HG03520 (cell line): Measurements from ENCODE around the gene CDC37.

ENCODE experiments used
- ATAC-seq: cut with Tn5 transposase; IDR thresholded peaks from one replicate; pipeline ENCODE4 v1.9.1; 2021; ENCODE audit warnings: mild to moderate bottlenecking, moderate library complexity; ENCODE audit not compliant: unreplicated experiment

Gene CDC37

DNA sequence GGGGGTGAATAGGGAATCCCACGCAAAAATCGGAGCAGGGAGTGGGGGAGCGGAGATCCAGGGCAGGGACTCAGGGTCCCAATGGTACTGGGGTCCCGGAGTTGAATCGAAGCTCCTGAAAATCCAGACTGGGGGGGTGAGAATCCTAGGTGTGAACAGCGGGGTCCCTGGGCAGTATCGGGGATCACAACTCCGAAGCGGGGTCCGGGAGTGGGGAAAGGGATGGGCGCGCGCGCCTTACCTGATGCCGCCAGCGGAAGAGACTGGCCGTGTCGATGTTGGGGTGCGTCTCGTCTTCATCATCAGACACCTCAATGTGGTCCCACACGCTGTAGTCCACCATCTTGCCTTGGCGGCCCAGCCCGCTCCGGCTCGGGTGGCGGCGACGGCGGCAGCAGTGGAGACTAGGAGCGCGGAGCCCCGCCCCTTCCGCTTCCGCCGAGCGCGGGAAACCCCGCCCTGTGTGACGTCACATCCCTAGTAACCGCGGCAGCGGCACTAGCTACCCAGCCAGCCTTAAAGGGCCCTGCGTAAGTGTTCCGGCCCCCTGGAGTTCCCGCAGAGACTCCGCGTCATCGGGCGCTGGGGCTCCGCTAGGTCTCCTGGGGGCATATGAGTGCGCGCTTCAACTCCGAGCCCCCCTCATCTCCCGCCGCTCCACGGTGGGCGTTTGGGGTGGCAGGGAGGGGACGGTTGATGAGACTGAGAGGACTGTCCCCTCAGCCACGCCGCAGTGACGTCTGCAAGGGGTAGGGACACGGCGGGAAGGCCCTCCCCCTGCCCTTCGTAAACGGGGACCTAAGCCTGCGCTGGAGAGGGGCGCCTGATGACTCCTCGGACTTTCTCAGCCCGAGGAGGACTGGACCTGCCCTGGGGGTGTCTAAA is at the start of gene CDC37:
CDC37 (minus strand) TSS at position 406 of the 885 bp plus-strand sequence; CDS start at position 343, 63 bp downstream.
- ATAC-seq = peak; percentile 75

GRCh38 chr19:10450853-10451609 is 47.7 kb upstream of the CDC37 start:
- no peak for ATAC-seq

DNA sequence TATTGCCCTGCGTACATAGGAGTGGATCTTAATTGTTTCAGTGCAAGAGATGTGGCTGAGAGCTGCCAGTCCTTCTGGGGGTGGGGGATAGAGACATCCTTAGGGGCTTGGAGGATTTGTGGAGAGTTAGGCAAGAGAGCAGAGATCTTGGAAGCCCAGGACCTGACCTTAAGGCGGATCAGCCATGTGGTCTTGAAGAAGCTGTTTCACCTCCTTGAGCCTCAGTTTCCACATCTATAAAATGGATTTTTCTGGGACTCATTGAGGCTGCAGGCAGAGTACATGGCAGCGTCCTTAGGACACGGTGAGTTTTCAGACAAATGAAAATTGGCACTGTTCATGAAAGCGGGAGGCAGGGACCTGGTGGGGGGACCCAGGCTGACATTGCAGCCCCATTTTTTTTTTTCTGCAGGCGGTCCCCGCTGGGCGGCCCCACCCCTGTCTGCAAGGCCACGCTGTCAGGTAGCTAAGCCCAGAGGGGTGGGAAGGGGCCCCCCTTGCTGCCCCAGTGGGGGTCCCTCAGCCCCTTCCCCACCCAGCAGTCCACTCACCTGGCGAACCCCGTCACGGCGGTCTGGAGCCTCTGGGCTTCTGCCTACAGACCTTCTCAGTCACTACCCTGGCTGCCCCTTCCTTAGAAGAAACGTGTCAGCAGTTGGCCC is 47.0 kb upstream of the CDC37 start:
- ATAC-seq = no peak

DNA sequence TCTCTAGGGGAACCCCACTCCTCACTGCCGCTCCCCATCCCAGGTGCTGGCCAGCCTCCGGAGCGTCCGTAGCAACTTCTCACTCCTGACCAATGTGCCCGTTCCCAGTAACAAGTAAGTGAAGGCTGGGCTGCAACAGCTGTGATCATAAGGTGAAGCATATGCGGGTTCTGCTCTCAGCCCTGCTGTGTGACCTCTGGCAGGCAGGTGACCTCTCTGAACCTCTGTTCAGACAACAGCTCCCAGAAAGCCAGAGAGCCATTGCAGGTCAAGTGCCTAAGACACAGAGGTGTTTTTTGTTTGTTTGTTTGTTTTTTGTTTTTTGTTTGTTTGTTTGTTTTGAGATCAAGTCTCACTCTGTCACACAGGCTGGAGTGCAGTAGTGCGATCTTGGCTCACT is 45.7 kb upstream of the CDC37 start:
- ATAC-seq = no peak

GRCh38 chr19:10442698-10443097 is 39.4 kb upstream of the CDC37 start:
- no peak for ATAC-seq

- no peak for ATAC-seq
Observed at GRCh38 chr19:10439588-10439987, 36.2 kb upstream of the CDC37 start.

- ATAC-seq = no peak
Observed at GRCh38 chr19:10433131-10433536, 29.8 kb upstream of the CDC37 start.

- no peak for ATAC-seq
Observed at GRCh38 chr19:10432736-10433130, 29.4 kb upstream of the CDC37 start.

DNA sequence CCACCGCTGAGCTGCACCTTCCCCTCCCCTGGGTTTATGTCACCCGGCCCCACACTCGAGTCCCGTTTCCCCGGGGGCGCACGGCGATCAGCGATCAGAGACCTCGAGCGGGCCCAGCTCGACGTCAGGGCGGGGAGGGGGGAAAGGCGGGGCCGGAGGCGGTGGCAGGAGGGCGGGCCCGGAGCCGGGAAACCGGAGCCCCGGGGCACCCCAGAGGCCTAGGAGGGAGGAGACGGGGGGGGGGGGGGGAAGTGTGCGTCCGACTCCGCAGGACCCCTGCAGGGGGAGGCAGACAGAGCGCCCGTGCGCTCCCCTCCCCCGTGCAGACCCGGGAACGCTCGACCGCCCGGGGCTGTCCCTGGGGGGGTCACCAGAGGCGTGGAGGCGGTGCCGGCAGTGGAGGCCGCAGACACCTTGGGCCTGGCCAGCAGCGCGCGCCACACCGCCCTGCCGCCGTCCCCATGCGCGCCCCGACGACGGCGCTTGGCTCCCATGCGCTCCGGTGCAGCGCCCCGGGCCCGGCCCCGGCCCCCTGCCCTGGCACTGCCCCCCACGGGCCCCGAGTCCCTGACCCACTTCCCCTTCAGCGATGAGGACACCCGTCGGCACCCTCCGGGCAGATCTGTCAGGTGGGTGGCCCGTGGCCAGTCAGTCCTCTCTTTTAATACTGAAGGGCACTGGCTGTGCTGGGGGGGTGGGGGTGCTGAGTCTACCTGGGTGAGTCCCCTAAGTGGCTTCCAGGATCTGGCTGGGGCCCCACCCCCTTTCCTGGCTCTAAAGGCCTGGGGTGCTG is 28.8 kb upstream of the CDC37 start:
- no peak for ATAC-seq

DNA sequence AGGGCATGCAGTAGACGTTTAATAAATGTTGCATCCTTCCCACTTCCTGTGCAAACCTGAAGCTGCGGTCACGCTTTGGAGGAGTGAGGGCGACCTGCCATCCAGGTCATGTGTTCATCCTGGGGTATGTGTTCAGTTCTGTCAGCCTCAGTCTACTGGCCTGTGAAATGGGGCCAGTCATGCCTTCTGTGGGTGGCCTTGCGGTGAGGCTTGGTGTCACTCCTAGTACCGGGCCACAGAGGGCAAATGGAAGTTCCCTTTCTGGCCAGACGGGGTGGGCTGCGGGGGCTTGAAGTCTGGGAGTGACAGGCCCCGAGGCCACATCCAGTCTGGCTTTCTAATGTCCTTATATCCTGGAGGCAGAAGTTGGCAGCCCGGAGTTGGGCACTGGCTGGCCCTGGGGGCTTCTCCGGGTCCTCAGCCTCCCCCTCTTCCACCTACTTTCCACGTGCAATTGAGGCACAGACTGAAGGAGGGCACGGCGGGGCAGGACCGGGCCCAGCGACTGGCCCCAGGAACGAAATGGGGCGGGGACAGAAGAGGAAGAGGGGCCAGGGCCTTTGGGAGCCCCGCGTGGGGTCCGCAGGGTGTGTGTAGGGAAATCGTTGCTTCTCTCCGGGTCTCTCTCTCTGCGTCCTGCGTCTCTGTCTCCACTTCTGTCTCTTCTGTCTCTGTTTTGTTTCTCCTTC is 28.1 kb upstream of the CDC37 start:
- no peak for ATAC-seq

DNA sequence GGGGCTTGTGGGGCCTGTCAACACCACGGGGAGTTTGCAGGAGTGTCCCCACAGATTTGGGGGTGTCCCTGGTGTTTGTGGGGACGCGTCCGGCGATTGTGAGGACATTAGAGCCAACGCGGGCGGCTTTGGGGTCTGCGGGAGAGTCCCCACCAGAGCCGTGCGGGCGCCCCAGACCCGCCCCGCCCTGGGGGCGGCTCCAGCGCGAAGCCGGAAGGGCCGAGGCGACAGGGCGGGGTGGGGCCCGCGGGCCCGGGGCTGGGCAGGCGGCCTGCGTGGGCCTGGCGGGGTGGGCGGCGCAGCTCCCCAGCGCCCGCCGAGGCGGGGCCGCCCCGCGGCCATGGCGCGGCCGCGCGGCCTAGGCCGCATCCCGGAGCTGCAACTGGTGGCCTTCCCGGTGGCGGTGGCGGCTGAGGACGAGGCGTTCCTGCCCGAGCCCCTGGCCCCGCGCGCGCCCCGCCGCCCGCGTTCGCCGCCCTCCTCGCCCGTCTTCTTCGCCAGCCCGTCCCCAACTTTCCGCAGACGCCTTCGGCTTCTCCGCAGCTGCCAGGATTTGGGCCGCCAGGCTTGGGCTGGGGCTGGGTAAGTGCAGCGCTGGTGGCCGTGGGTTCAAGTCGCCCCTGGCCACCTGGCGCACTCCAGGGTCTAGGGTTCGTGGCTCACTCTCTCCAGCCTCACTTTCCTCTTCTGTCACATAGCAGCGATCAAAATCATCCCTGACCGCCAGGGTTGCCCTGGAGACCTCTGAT is 27.3 kb upstream of the CDC37 start:
- ATAC-seq = no peak

DNA sequence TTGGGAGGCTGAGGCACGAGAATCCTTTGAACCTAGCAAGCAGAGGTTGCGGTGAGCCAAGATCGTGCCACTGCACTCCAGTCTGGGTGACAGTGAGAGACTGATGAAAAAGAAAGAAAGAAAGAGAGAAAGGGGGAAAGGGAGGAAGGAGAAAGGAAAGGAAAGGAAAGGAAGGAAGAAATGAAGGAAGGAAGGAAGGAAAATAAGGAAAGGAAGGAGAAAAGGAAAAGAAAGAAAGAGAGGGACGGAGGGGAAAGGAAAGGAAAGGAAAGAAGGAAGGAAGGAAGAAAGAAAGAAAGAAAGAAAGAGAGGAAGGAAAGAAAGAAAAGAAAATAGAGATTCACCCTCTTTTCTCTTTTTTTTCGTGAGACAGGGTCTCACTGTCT is 25.6 kb upstream of the CDC37 start:
- ATAC-seq = no peak

- ATAC-seq = no peak
Observed at GRCh38 chr19:10427169-10427568, 23.8 kb upstream of the CDC37 start.

GRCh38 chr19:10424011-10424637 is 20.8 kb upstream of the CDC37 start:
- no peak for ATAC-seq

GRCh38 chr19:10422846-10423245 is 19.5 kb upstream of the CDC37 start:
- ATAC-seq = no peak

GRCh38 chr19:10422046-10422461 is 18.7 kb upstream of the CDC37 start:
- no peak for ATAC-seq

GRCh38 chr19:10421240-10422045 is 18.1 kb upstream of the CDC37 start:
- ATAC-seq = no peak
